Smooth muscle cell (in vitro differentiated cells): ENCODE measurements around the gene RAP1GAP2. TPM values are rescaled to one million over a fixed set of nuclear protein-coding genes. Genes with fewer than 3 reads are reported as not detected.

Experiments
- DNase-seq: peaks from one replicate; lab custom pipeline; 2025; ENCODE audit not compliant: unreplicated experiment; lab: John Stamatoyannopoulos, UW
- H2AFZ ChIP-seq: fragments of 200-600 bp; sonication (generic); 2 replicates; pipeline ENCODE4 v1.6.0; 2016; ENCODE audit warnings: antibody characterized with exemption, low read depth, mild to moderate bottlenecking
- H3F3A ChIP-seq: fragments of 200-600 bp; sonication (generic); 2 replicates; pipeline ENCODE4 v1.6.0; 2017; ENCODE audit warnings: antibody characterized with exemption, low read depth
- H3K27ac ChIP-seq: fragments of 200-600 bp; sonication (generic); 2 replicates; pipeline ENCODE4 v1.5.1; 2016; ENCODE audit warnings: low read depth, mild to moderate bottlenecking
- H3K27me3 ChIP-seq: fragments of 200-600 bp; sonication (generic); 2 replicates; pipeline ENCODE4 v1.6.1; 2016; ENCODE audit warnings: low read depth, mild to moderate bottlenecking
- H3K36me3 ChIP-seq: fragments of 200-600 bp; sonication (generic); 2 replicates; pipeline ENCODE4 v1.5.1; 2016; ENCODE audit warnings: low read depth
- H3K4me1 ChIP-seq: fragments of 200-600 bp; sonication (generic); 2 replicates; pipeline ENCODE4 v1.5.1; 2016; ENCODE audit warnings: low read depth
- H3K4me2 ChIP-seq: fragments of 200-600 bp; sonication (generic); 2 replicates; pipeline ENCODE4 v1.6.0; 2016; ENCODE audit warnings: mild to moderate bottlenecking
- H3K4me3 ChIP-seq: fragments of 200-600 bp; sonication (generic); 2 replicates; pipeline ENCODE4 v1.5.1; 2016; ENCODE audit warnings: mild to moderate bottlenecking
- H3K79me2 ChIP-seq: fragments of 200-600 bp; sonication (generic); 2 replicates; pipeline ENCODE4 v1.6.0; 2016; ENCODE audit warnings: low read depth, mild to moderate bottlenecking
- H3K9ac ChIP-seq: fragments of 200-600 bp; sonication (generic); 2 replicates; pipeline ENCODE4 v1.6.0; 2016; ENCODE audit warnings: low read depth
- H3K9me3 ChIP-seq: fragments of 200-600 bp; sonication (generic); replicated peaks from 2 replicates; pipeline ENCODE4 v1.5.1; 2016; ENCODE audit warnings: low read depth
- H4K20me1 ChIP-seq: fragments of 200-600 bp; sonication (generic); 2 replicates; pipeline ENCODE4 v1.6.0; 2016; ENCODE audit warnings: low read depth
- WGBS: methylation state at CpG from one replicate; pipeline ENCODE4 v1.1.7; 2016; ENCODE audit warnings: low lambda C conversion rate; 5-methylcytosine and 5-hydroxymethylcytosine counted together
- polyA plus RNA-seq: library from polyadenylated mRNA; unstranded; fragments of >200 nt; fragmentation: Nextera tagmentation; extraction: Ambion mirVana; gene quantifications from 2 replicates; pipeline ENCODE4 v1.2.1, GENCODE V29; 2016
- total RNA-seq: library from RNA; depleted of rRNA; stranded (reverse); fragments of >200 nt; gene quantifications from 2 replicates; pipeline ENCODE4 v1.2.3, GENCODE V29; 2014
- TF ChIP-seq, protein P1 (sequence below): fragments of 200-600 bp; sonication (generic); IDR thresholded peaks from 2 replicates; pipeline ENCODE4 v1.5.1; 2017; ENCODE audit warnings: borderline replicate concordance, mild to moderate bottlenecking, antibody characterized with exemption; ENCODE audit not compliant: insufficient read depth, poor library complexity, severe bottlenecking

Gene RAP1GAP2
- total and polyA plus RNA-seq, 2 experiments from 2014 or later = 0.31 to 0.99 TPM

DNA sequence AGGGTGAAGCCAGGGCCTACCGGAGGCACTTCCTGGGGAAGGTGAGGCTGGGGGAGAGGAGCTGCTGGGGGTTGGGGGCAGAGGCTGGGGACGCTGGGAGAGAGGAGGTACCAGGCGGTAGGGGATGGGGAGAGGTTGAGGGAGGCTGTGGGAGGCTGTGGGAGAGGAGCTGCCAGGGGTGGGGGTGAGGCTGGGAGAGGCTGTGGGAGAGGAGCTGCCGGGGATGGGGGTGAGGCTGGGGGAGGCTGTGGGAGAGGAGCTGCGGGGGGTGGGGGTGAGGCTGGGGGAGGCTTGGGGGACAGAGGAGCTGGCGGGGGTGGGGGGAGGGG lies 167.8 kb downstream of the RAP1GAP2 start:
- Histone ChIP-seq H3K4me2 (no peak overlapping the region), H3K36me3 (no peaks in the 10 kb centered on the region), H3K9me3 (no peaks in the 10 kb centered on the region), H3K27ac (no peak overlapping the region), H3K4me3 (no peak overlapping the region), H3F3A (no peaks in the 10 kb centered on the region), H3K4me1 (no peaks in the 10 kb centered on the region), H3K9ac (no peak overlapping the region), H2AFZ (no peak overlapping the region), H4K20me1 (no peaks in the 10 kb centered on the region), H3K27me3 (no peaks in the 10 kb centered on the region), H3K79me2 (no peaks in the 10 kb centered on the region)
- WGBS = 93% methylated on average over 3 of the region's 6 CpGs
- no peak for DNase-seq
- TF ChIP-seq, protein P1, sequence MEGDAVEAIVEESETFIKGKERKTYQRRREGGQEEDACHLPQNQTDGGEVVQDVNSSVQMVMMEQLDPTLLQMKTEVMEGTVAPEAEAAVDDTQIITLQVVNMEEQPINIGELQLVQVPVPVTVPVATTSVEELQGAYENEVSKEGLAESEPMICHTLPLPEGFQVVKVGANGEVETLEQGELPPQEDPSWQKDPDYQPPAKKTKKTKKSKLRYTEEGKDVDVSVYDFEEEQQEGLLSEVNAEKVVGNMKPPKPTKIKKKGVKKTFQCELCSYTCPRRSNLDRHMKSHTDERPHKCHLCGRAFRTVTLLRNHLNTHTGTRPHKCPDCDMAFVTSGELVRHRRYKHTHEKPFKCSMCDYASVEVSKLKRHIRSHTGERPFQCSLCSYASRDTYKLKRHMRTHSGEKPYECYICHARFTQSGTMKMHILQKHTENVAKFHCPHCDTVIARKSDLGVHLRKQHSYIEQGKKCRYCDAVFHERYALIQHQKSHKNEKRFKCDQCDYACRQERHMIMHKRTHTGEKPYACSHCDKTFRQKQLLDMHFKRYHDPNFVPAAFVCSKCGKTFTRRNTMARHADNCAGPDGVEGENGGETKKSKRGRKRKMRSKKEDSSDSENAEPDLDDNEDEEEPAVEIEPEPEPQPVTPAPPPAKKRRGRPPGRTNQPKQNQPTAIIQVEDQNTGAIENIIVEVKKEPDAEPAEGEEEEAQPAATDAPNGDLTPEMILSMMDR = no peak

DNA sequence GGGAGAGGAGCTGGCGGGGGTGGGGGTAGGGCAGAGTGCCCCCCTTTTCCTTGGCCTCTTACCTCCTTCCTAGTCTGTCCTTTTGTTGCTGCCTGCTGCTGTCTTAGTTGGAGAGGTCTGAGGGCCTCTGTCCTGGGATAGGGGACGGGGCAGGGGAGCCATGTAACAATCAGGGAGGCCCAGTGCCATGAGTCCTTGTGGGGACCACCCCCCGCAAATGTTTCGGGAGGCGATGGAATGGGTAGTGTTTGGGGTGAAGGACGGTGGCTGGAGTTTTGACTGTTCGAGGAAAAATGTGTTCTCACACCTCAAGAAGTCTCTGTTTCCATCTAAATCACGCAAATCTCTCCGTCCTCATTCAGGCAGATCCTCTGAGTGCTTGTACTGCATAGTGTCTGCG lies 168.1 kb downstream of the RAP1GAP2 start:
- Histone ChIP-seq H2AFZ (no peak overlapping the region), H3K79me2 (no peaks in the 10 kb centered on the region), H3K4me3 (no peak overlapping the region), H3K9ac (no peak overlapping the region), H3K4me1 (no peaks in the 10 kb centered on the region), H3K4me2 (no peak overlapping the region), H3K36me3 (no peaks in the 10 kb centered on the region), H3K9me3 (no peaks in the 10 kb centered on the region), H3K27ac (no peak overlapping the region), H3F3A (no peaks in the 10 kb centered on the region), H3K27me3 (no peaks in the 10 kb centered on the region), H4K20me1 (no peaks in the 10 kb centered on the region)
- TF ChIP-seq, protein P1 = no peak
- DNase-seq = no peak
- 86% methylated on average over 9 of the region's 10 CpGs for WGBS

DNA sequence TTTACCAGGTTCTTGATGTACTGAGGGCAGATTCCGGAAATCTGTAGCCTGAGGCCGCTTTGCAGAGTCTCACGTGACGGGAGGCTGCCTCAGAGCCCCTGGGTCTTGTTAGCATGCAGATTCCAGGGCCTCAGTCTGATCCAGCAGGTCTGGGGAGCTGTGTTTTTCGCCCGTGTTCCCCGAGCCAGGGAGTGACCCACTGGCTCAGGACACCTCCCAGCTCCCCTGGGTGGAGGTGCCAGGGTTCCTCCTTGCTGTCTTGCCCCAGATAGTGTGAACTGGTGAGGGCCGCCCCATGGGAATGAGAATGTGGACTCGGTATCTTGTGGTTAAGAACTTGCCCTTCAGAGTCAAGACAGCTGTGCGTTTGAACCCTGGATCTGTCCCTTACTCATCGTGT lies 168.6 kb downstream of the RAP1GAP2 start:
- no peak overlapping the region for H3K27ac ChIP-seq
- TF ChIP-seq, protein P1 = no peak
- H3K27me3 ChIP-seq = no peaks in the 10 kb centered on the region
- H3K4me3 ChIP-seq = no peak overlapping the region
- no peak overlapping the region for H2AFZ ChIP-seq
- H3K4me1 ChIP-seq = no peaks in the 10 kb centered on the region
- H3K9ac ChIP-seq = no peak overlapping the region
- no peaks in the 10 kb centered on the region for H3K36me3 ChIP-seq
- no peaks in the 10 kb centered on the region for H4K20me1 ChIP-seq
- H3K9me3 ChIP-seq = no peaks in the 10 kb centered on the region
- no peaks in the 10 kb centered on the region for H3K79me2 ChIP-seq
- no peaks in the 10 kb centered on the region for H3F3A ChIP-seq
- no peak overlapping the region for H3K4me2 ChIP-seq
- WGBS = 83% methylated on average over 11 of the region's 11 CpGs
- no peak for DNase-seq
